ENCODE measurements around the gene CCDC167.

The CCDC167 gene

GRCh38 chr6:37478827-37479226 lies 20.9 kb downstream of the CCDC167 start:
- Histone ChIP-seq H4K8ac (ENCODE audit: low read depth, low read length) (no peak overlapping the region), H3K79me1 (ENCODE audit: low read length) (no peaks in the 10 kb centered on the region), H4K12ac (ENCODE audit: low read depth, low read length) (no peak overlapping the region), H3K4ac (ENCODE audit: low read depth, low read length) (no peak overlapping the region), H3K9ac (ENCODE audit: low read length) (no peak overlapping the region), H3K27ac (ENCODE audit: low read depth, low read length) (no peak overlapping the region), H2AK5ac (ENCODE audit: low read length) (no peak overlapping the region), H2BK12ac (ENCODE audit: low read length) (no peak overlapping the region), H3K4me2 (ENCODE audit: low read length) (no peak overlapping the region), H2BK5ac (ENCODE audit: low read depth, low read length, poor library complexity) (no peak overlapping the region), H4K91ac (ENCODE audit: low read depth, low read length) (no peak overlapping the region), H3K18ac (ENCODE audit: low read length) (no peak overlapping the region), H3K36me3 (ENCODE audit: control insufficient read depth in 1 of 2, insufficient read depth in 2 of 2, low read length in 2 of 2) (peaks cover 67 to 90% of the 10 kb centered on the region in 2 experiments), H3K9me3 (ENCODE audit: insufficient read depth, low read depth, low read length) (no peaks in the 10 kb centered on the region), H3K4me3 (ENCODE audit: low read depth, low read length) (no peak overlapping the region), H3K27me3 (ENCODE audit: insufficient read depth, low read length) (no peaks in the 10 kb centered on the region), H3K4me1 (ENCODE audit: control insufficient read depth in 1 of 2, insufficient read depth in 2 of 2, low read length in 2 of 2) (no peaks in the 10 kb centered on the region), H3K14ac (ENCODE audit: low read length) (no peak overlapping the region), H3K23ac (ENCODE audit: low read length) (no peak overlapping the region), H2AFZ (ENCODE audit: insufficient read depth, low read length, poor library complexity) (no peak overlapping the region), H2BK120ac (ENCODE audit: insufficient read depth, low read length, poor library complexity) (no peak overlapping the region), H3K79me2 (ENCODE audit: control insufficient read depth, insufficient read depth, low read length, poor library complexity) (no peaks in the 10 kb centered on the region)
- no peak for DNase-seq
- WGBS (ENCODE audit: extremely low coverage, insufficient coverage, insufficient read length): no CpG with 5 or more reads among the region's 7 CpGs

DNA sequence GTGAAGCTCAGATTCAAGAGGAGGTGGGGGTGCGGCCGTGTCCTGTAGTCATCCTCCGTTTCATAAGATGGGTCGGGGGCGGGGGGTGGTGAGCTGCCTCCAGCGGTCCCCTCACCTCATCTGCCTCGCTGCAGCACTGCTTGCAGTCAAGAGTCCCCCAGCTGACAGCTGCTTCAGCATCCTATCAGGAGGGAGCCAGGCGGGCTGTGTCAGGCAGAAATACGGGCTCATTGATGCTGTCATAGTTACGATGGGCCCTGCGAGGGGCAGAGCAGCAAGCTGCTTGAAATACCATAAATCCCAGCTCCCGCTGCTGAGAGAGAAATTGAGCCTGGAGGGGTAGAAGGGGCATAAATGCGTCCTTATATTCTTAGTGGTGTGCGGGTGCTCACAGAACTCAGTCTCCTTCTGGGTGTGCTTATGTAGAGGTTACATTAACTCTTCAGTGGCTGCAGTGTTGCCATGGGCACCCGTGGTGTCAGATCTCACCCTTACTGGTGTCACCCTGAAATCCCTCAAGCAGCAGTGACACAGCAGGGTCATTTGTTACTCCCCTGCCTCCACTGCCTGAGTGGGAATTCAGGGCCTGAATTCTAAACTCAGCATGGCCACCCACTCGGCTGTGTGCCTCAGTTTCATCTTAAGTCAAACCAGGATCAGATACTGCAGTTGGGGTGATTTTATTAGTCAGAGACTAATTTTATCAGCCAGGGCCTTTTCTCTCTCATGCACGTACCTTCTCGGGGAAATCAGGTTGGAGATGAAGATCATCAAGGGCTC lies 21.8 kb downstream of the CCDC167 start:
- Histone ChIP-seq H4K91ac (ENCODE audit: low read depth, low read length) (no peak overlapping the region), H3K4ac (ENCODE audit: low read depth, low read length) (no peak overlapping the region), H3K14ac (ENCODE audit: low read length) (no peak overlapping the region), H3K9me3 (ENCODE audit: insufficient read depth, low read depth, low read length) (no peaks in the 10 kb centered on the region), H3K79me1 (ENCODE audit: low read length) (no peaks in the 10 kb centered on the region), H3K4me3 (ENCODE audit: low read depth, low read length) (no peak overlapping the region), H3K4me2 (ENCODE audit: low read length) (no peak overlapping the region), H3K18ac (ENCODE audit: low read length) (no peak overlapping the region), H2BK12ac (ENCODE audit: low read length) (no peak overlapping the region), H3K27ac (ENCODE audit: low read depth, low read length) (no peak overlapping the region), H4K8ac (ENCODE audit: low read depth, low read length) (no peak overlapping the region), H3K27me3 (ENCODE audit: insufficient read depth, low read length) (no peaks in the 10 kb centered on the region), H3K23ac (ENCODE audit: low read length) (no peak overlapping the region), H3K79me2 (ENCODE audit: control insufficient read depth, insufficient read depth, low read length, poor library complexity) (no peaks in the 10 kb centered on the region), H2AK5ac (ENCODE audit: low read length) (no peak overlapping the region), H2AFZ (ENCODE audit: insufficient read depth, low read length, poor library complexity) (no peak overlapping the region), H2BK5ac (ENCODE audit: low read depth, low read length, poor library complexity) (no peak overlapping the region), H2BK120ac (ENCODE audit: insufficient read depth, low read length, poor library complexity) (no peak overlapping the region), H3K36me3 (ENCODE audit: control insufficient read depth in 1 of 2, insufficient read depth in 2 of 2, low read length in 2 of 2) (peaks cover 59 to 82% of the 10 kb centered on the region in 2 experiments), H3K9ac (ENCODE audit: low read length) (no peak overlapping the region), H3K4me1 (ENCODE audit: control insufficient read depth in 1 of 2, insufficient read depth in 2 of 2, low read length in 2 of 2) (peaks cover 0 to 2% of the 10 kb centered on the region in 2 experiments), H4K12ac (ENCODE audit: low read depth, low read length) (no peak overlapping the region)
- WGBS (ENCODE audit: extremely low coverage, insufficient coverage, insufficient read length): no CpG with 5 or more reads among the region's 18 CpGs
- no peak for DNase-seq

DNA sequence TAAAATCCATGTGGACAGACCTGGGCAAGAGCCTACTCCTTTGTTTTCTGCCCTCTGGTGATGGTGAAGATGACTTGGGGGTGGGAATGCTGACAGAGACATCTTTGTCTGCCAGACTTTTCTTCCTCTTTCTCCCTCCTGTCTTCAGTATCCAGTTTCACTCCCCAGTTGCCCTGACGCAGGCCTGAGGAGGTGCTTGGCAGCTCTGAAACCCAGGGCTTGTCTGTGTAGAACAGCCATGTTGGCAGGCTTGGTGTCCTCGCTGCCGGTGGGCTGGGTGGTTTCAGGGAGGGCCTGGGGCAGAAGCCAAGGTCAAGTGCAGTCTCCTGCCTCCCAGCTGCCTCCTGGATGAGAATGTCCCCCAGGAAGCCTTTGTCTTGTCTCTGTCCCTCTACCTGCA lies 22.5 kb downstream of the CCDC167 start:
- H2BK12ac ChIP-seq (ENCODE audit: low read length): no peak overlapping the region
- no peak overlapping the region for H3K4me3 ChIP-seq (ENCODE audit: low read depth, low read length)
- H3K9me3 ChIP-seq (ENCODE audit: insufficient read depth, low read depth, low read length): no peaks in the 10 kb centered on the region
- no peak overlapping the region for H3K14ac ChIP-seq (ENCODE audit: low read length)
- no peak for DNase-seq
- H3K4me1 ChIP-seq (ENCODE audit: control insufficient read depth in 1 of 2, insufficient read depth in 2 of 2, low read length in 2 of 2): peaks cover 0 to 2% of the 10 kb centered on the region in 2 experiments
- no peak overlapping the region for H3K4me2 ChIP-seq (ENCODE audit: low read length)
- no peak overlapping the region for H2AFZ ChIP-seq (ENCODE audit: insufficient read depth, low read length, poor library complexity)
- H2BK5ac ChIP-seq (ENCODE audit: low read depth, low read length, poor library complexity): no peak overlapping the region
- H2AK5ac ChIP-seq (ENCODE audit: low read length): no peak overlapping the region
- no peak overlapping the region for H4K91ac ChIP-seq (ENCODE audit: low read depth, low read length)
- H3K79me1 ChIP-seq (ENCODE audit: low read length): no peaks in the 10 kb centered on the region
- H3K36me3 ChIP-seq (ENCODE audit: control insufficient read depth in 1 of 2, insufficient read depth in 2 of 2, low read length in 2 of 2): peaks cover 56 to 81% of the 10 kb centered on the region in 2 experiments
- H3K18ac ChIP-seq (ENCODE audit: low read length): no peak overlapping the region
- H3K9ac ChIP-seq (ENCODE audit: low read length): no peak overlapping the region
- no peak overlapping the region for H3K27ac ChIP-seq (ENCODE audit: low read depth, low read length)
- H4K12ac ChIP-seq (ENCODE audit: low read depth, low read length): no peak overlapping the region
- H3K79me2 ChIP-seq (ENCODE audit: control insufficient read depth, insufficient read depth, low read length, poor library complexity): no peaks in the 10 kb centered on the region
- H2BK120ac ChIP-seq (ENCODE audit: insufficient read depth, low read length, poor library complexity): no peak overlapping the region
- WGBS (ENCODE audit: extremely low coverage, insufficient coverage, insufficient read length): no CpG with 5 or more reads among the region's 3 CpGs
- no peak overlapping the region for H3K23ac ChIP-seq (ENCODE audit: low read length)
- no peak overlapping the region for H3K4ac ChIP-seq (ENCODE audit: low read depth, low read length)
- no peak overlapping the region for H4K8ac ChIP-seq (ENCODE audit: low read depth, low read length)
- no peaks in the 10 kb centered on the region for H3K27me3 ChIP-seq (ENCODE audit: insufficient read depth, low read length)

DNA sequence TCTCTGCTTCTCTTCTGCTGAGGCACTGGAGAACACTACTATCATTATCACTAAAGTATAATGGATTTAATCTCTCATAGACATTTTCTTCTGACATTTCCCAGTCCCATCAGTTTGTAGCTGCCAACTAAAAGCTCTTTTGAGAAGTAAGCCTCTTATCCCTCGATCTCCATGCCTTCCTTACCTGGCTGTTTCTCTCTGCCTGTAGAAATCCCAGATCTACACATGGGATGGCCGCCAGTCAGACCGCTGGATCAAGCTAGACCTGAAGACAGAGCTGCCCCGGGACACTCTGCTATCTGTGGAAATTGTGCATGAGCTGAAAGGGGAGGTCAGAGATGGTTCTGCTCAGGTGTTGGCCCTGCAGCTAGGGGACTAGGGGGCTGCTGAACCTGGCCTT lies 25.4 kb downstream of the CCDC167 start:
- Histone ChIP-seq H3K14ac (ENCODE audit: low read length) (no peak overlapping the region), H3K9ac (ENCODE audit: low read length) (no peak overlapping the region), H2AFZ (ENCODE audit: insufficient read depth, low read length, poor library complexity) (no peak overlapping the region), H3K9me3 (ENCODE audit: insufficient read depth, low read depth, low read length) (no peaks in the 10 kb centered on the region), H3K27me3 (ENCODE audit: insufficient read depth, low read length) (no peaks in the 10 kb centered on the region), H2AK5ac (ENCODE audit: low read length) (no peak overlapping the region), H4K12ac (ENCODE audit: low read depth, low read length) (no peak overlapping the region), H4K91ac (ENCODE audit: low read depth, low read length) (no peak overlapping the region), H3K79me1 (ENCODE audit: low read length) (no peaks in the 10 kb centered on the region), H4K8ac (ENCODE audit: low read depth, low read length) (no peak overlapping the region), H3K23ac (ENCODE audit: low read length) (no peak overlapping the region), H3K27ac (ENCODE audit: low read depth, low read length) (no peak overlapping the region), H3K4me3 (ENCODE audit: low read depth, low read length) (no peak overlapping the region), H2BK12ac (ENCODE audit: low read length) (no peak overlapping the region), H3K4ac (ENCODE audit: low read depth, low read length) (no peak overlapping the region), H3K4me1 (ENCODE audit: control insufficient read depth in 1 of 2, insufficient read depth in 2 of 2, low read length in 2 of 2) (peaks cover 0 to 2% of the 10 kb centered on the region in 2 experiments), H3K36me3 (ENCODE audit: control insufficient read depth in 1 of 2, insufficient read depth in 2 of 2, low read length in 2 of 2) (peaks cover 43 to 64% of the 10 kb centered on the region in 2 experiments), H2BK5ac (ENCODE audit: low read depth, low read length, poor library complexity) (no peak overlapping the region), H3K79me2 (ENCODE audit: control insufficient read depth, insufficient read depth, low read length, poor library complexity) (no peaks in the 10 kb centered on the region), H2BK120ac (ENCODE audit: insufficient read depth, low read length, poor library complexity) (no peak overlapping the region), H3K18ac (ENCODE audit: low read length) (no peak overlapping the region), H3K4me2 (ENCODE audit: low read length) (no peak overlapping the region)
- DNase-seq: no peak
- WGBS (ENCODE audit: extremely low coverage, insufficient coverage, insufficient read length): no CpG with 5 or more reads among the region's 4 CpGs

All from trophoblast cell (in vitro differentiated cells and primary cell).